Lower leg skin (tissue), 4 donors: ENCODE data around the gene C10orf53. TPM values are rescaled to one million over a fixed set of nuclear protein-coding genes. Genes with fewer than 3 reads are reported as not detected.
A peak's percentile ranks its signal among the peaks of the same experiment; 100 is the strongest.

Source experiments
- DNase-seq, 2 donors: peaks; one replicate each; pipeline ENCODE4 v3.0.0-alpha.2; 2019; ENCODE audit warnings: low spot score in 2 of 2
- H3K4me3 ChIP-seq: fragments of 200-600 bp; sonication (generic); 2 replicates; pipeline ENCODE4 v1.5.1; 2017; ENCODE audit warnings: mild to moderate bottlenecking, low read depth; ENCODE audit not compliant: poor library complexity, severe bottlenecking
- CTCF ChIP-seq, 3 donors: fragments of 450-650 bp; IDR thresholded peaks; one replicate each; pipeline ENCODE4 v1.5.1; 2016; ENCODE audit warnings: antibody characterized with exemption in 3 of 3, mild to moderate bottlenecking in 3 of 3, moderate library complexity in 2 of 3
- POLR2A ChIP-seq, 2 donors: fragments of 450-650 bp; IDR thresholded peaks; one replicate each; pipeline ENCODE4 v1.6.1; 2016 to 2017; ENCODE audit warnings: antibody characterized with exemption in 2 of 2, mild to moderate bottlenecking in 1 of 2, moderate library complexity in 1 of 2
- WGBS, 2 donors: methylation state at CpG; one replicate each; pipeline ENCODE4 v1.1.5; 2018; 5-methylcytosine and 5-hydroxymethylcytosine counted together
- intact Hi-C: fragments of 100-400 bp; cut with DNase I; formaldehyde crosslinking; loops from one replicate; pipeline ENCODE4 v1.15.0; 2023; ENCODE audit warnings: low total_unique reads
- total RNA-seq, 4 donors: library from RNA; depleted of rRNA; stranded (reverse); fragments of >200 nt; gene quantifications; one replicate each; pipeline ENCODE4 v1.1.0, GENCODE V29; 2016

C10orf53 gene
- total RNA-seq, 4 donors from 2014 or later: not detected

GRCh38 chr10:49645871-49646870 lies 33.3 kb upstream of the C10orf53 start:
- TF ChIP-seq POLR2A (IDR thresholded peaks at IDR 0.05) (no peak), CTCF (IDR thresholded peaks at IDR 0.05) (no peak)
- intact Hi-C loops: no loop called here
- peak in 1 of 2 donors; percentile 77 for DNase-seq
- H3K4me3 ChIP-seq: no peak overlapping the region
- WGBS, 2 donors: 46 to 66% methylated on average over 15 to 16 of the region's 22 CpGs

GRCh38 chr10:49647554-49647953 lies 31.9 kb upstream of the C10orf53 start:
- DNase-seq: no peak
- TF ChIP-seq POLR2A (IDR thresholded peaks at IDR 0.05) (no peak), CTCF (IDR thresholded peaks at IDR 0.05) (no peak)
- WGBS, 2 donors: 78% methylated on average over 4 of the region's 4 CpGs
- H3K4me3 ChIP-seq: no peak overlapping the region
- intact Hi-C loops: no loop called here

GRCh38 chr10:49647985-49648795 lies 31.3 kb upstream of the C10orf53 start:
- 66 to 69% methylated on average over 18 of the region's 18 CpGs for WGBS, 2 donors
- peak in 1 of 2 donors; percentile 76 for DNase-seq
- no peak overlapping the region for H3K4me3 ChIP-seq
- intact Hi-C loops: no loop called here
- TF ChIP-seq POLR2A (IDR thresholded peaks at IDR 0.05) (no peak), CTCF (IDR thresholded peaks at IDR 0.05) (no peak)

- intact Hi-C loops: no loop called here
- TF ChIP-seq CTCF (IDR thresholded peaks at IDR 0.05) (no peak), POLR2A (IDR thresholded peaks at IDR 0.05) (no peak)
- no peak overlapping the region for H3K4me3 ChIP-seq
- 19 to 41% methylated on average over 16 of the region's 17 CpGs for WGBS, 2 donors
- no peak for DNase-seq
Measured at GRCh38 chr10:49649294-49649693, 30.2 kb upstream of the C10orf53 start.

- TF ChIP-seq CTCF (IDR thresholded peaks at IDR 0.05) (no peak), POLR2A (IDR thresholded peaks at IDR 0.05) (no peak)
- WGBS, 2 donors: 58 to 60% methylated on average over 8 of the region's 8 CpGs
- H3K4me3 ChIP-seq: no peak overlapping the region
- intact Hi-C loops: no loop called here
- no peak for DNase-seq
Measured at GRCh38 chr10:49649936-49650723, 29.3 kb upstream of the C10orf53 start.
